HG02973 (cell line): ENCODE results near the gene LAMA1.

Experiments
- ATAC-seq: cut with Tn5 transposase; IDR thresholded peaks from one replicate; pipeline ENCODE4 v1.9.1; 2021; ENCODE audit warnings: moderate library complexity; ENCODE audit not compliant: unreplicated experiment

LAMA1 gene

DNA sequence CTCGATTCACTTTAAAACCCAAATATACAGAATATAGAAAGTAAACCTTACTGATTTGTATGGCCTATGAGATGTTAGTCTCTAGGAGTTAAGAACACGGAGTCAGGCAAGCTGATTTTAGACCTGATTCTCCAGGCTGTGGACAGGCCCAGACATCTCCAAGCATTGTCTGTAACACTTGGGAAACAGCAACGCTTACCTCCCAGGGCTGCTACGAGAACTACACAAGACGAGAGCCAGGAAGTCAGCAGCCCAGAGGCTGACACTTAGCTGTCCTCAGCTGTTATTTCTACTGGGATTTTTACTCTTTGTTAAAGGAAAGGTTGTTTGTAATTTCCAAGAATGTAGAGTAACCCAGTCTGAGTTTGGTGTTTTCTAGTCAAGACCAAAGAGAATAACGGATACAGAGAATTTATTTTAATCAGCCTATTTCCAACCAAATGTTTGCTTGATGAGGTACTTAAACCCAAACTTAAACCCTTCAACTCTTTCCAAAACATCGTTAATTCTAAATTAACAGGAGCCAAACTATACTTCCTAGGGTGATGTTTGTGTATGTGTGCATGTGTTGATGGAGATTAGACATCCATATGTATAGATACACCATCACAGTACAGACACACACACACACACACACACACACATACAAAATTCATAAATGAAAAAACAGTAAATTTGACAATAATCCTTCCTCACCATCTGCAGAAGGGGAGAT lies 123.4 kb downstream of the LAMA1 start:
- ATAC-seq, result no peak

GRCh38 chr18:6992761-6993160 lies 124.8 kb downstream of the LAMA1 start:
- ATAC-seq, result no peak

- no peak for ATAC-seq
Measured at GRCh38 chr18:6983366-6983765, 134.2 kb downstream of the LAMA1 start.

GRCh38 chr18:6982398-6982797 lies 135.2 kb downstream of the LAMA1 start:
- no peak for ATAC-seq

- no peak for ATAC-seq
Measured at GRCh38 chr18:6980363-6980762, 137.2 kb downstream of the LAMA1 start.

DNA sequence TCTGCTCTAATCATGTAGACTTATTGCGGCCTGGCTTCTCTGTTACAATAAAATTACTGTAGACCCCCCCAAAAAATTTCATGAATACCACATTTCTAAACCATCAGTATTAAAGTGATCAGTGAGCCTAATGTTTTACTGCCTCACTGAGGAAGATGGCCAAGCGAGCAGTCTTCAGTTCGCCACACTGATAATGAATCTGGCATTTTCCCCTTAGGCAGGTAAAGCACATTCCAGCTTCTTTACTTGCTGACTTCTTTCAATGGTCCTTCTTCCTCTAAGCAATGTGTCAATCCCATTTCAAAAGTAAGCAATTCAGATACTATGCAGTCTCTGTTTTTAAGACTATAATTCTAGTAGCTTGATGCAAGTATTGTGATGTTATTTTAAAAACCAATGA lies 137.6 kb downstream of the LAMA1 start:
- no peak for ATAC-seq

DNA sequence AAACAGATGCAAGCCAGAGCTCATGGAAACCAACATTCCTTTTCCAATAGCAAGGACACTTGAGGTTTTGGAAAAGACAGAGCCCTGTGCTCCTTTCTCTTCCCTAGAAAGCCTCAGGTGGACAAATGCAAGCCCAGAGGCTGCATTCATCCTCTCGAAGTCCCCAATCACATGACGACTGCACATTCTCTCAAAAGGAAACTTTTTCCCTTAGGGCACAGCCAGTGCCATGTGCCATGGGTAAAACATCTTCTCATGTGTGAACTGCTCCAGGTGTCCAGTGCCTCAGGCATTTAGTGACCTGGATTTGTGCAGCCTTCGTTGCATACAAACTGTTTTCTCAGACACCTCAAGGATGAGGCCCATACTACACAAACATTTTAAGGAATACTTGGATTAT lies 140.7 kb downstream of the LAMA1 start:
- no peak for ATAC-seq

- no peak for ATAC-seq
Measured at GRCh38 chr18:6975084-6975483, 142.5 kb downstream of the LAMA1 start.

DNA sequence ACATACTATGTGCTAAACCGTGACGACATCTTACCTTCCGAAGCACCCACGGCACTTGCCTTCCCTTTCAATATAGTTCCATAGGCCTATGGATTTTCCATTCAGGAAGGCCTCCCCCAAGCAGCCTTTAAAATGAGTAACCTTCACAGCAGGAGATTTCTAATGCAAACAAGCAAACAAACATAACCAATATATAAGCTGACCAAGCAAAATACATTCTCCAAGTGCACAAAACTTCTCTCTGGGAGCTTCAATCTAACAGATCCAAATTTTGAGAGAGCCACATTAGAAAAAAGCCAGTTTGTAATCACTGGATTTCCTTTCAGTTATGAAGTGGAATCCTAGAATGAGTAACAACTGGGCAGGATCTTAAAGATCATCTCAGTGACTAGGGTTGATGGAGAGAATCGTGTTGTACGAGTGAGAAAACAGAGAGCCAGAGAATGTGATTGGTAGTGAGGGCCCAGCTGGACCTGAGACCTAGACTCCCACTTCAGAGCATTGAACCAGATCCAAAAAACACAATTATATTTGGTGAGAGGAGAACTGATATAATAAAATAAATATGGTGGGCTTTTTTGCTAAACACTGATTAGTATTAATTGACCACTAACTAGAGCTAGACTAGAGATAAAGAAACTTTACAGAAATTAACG lies 145.6 kb downstream of the LAMA1 start:
- ATAC-seq, result no peak

- ATAC-seq, result no peak
Measured at GRCh38 chr18:6963452-6964097, 154.0 kb downstream of the LAMA1 start.

DNA sequence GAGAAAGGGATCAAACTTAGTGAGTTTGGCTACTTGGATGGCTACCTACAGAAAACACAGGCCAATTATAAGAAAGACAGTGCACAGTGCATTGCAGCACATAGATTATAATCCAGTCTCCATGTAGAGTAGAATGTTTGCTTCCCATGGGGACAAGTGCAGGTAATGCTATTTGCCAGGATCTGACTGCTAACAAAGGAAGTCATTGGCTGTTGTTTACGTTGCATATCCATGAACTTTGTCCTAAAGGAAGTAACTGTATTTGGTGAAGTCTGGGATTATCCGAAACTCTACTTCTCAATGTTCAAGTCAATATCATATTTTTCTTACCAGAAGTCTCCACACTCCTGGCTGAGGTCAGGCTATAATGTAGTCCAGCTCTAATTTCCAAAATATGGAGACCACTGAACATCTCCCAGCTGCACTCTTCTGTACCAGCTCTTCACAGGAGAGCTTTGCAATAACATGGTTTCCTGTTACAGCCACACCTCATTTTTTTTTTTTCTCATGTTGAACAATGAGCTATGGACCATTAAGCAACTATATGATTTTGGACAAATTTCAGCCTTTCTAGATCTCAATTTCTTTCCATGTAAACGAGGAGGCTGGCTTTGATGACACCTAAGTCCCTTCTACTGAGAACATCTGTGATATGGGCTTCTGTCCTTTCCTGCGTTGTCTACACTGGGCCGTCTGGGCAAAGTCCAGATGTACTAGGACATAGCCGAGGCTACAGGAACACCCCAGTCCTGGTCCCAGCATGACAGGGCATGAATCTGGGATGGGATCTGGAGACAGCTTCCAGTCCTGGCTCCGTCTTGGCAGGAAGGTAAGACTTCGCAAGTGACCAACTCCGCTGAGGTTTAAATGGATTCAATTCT lies 154.8 kb downstream of the LAMA1 start:
- ATAC-seq, result no peak

DNA sequence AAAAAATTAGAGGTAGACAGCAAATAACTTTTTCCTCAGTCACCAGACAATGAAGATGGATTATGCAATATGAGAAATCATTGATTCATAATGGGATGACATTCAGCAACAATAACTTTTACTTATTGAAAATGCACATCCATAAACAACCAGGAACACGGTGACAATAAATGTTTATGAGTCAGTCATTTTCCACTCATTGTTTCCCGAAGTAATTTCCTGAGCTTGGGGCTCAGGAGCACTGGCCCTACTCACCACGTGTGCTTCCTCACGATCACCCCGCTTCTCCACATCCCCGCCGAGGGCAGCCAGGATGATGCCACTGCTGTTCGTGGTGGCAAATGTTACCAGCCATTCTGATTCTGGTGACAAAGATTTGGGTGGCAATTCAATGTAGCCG lies 156.3 kb downstream of the LAMA1 start:
- no peak for ATAC-seq

DNA sequence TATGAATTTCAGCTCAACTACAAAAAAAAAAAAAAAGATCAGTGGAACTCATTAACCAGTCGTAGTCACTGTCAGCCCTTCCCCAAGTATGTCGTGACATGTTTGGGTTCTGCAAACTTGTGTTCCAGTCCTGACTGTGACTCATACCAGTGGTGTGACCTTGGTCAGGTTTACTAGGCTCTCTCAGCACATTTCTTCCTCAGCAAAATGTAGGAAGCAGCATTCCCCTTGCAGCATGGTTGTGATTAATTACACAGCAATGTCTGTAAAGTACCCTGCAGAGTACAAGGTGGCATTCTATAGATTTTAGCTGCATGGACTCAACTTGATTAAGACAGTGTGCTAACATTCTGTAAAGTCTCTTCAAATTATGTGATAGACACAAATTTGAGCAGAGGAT lies 156.9 kb downstream of the LAMA1 start:
- ATAC-seq, result no peak

GRCh38 chr18:6960124-6960523 lies 157.5 kb downstream of the LAMA1 start:
- ATAC-seq, result no peak

DNA sequence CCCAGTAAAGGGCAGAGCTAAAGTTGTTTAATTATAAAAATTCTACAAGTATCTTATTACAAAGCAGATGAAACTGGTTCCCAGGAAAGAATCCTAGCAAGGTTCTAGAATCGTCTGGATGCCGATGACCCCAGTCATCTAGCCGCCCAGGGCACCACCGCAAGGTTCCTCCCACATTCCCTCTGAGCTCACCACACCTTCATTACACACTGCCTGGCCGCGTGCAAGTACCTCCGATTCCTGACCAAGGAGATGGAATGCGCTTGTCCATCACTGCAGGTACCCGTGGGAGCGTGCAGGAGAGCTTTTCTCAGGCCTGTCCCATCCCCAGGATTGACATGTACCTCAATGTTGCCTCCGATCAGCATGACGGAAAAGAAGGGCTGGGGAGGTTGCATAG lies 158.5 kb downstream of the LAMA1 start:
- ATAC-seq, result no peak

- no peak for ATAC-seq
Measured at GRCh38 chr18:6956999-6957398, 160.6 kb downstream of the LAMA1 start.

DNA sequence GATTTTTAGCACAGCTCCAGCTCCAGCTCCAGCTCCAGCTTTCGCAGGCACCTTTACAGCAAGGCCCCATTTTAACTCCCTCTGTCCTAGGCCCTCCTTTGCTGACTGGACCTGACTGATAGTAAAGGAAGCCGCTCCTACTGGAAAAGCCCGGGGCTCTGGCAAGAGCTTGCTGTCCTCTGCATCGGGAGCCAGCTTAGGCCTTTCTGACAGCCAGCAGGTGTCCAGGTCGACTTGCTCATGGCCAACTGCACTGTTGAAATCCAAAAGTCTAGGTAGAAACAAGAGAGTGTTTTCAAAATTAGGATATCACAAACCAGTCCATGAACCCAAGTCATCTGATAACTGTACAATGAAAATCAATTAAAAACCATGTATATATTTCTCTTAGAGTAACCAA lies 161.1 kb downstream of the LAMA1 start:
- ATAC-seq, result no peak

DNA sequence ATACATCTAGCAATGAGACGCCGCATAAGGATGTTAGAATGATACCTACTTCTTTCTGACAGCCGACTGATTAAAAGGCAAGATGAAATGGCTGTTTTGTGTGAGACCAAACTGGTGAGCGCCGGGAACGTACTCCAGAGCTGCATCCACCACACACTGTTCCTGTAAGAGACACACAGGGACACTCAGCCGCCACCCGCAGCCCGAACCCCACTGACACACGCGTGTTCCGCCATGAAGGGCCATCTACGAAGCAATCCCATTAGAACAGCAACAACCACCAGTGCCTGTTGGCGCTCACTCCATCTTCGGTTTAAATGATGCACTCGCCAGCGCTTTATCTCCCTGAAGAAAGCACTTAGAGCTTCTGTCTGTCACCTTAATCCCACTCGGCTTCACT lies 162.3 kb downstream of the LAMA1 start:
- no peak for ATAC-seq

GRCh38 chr18:6954501-6954900 lies 163.1 kb downstream of the LAMA1 start:
- ATAC-seq, result no peak

DNA sequence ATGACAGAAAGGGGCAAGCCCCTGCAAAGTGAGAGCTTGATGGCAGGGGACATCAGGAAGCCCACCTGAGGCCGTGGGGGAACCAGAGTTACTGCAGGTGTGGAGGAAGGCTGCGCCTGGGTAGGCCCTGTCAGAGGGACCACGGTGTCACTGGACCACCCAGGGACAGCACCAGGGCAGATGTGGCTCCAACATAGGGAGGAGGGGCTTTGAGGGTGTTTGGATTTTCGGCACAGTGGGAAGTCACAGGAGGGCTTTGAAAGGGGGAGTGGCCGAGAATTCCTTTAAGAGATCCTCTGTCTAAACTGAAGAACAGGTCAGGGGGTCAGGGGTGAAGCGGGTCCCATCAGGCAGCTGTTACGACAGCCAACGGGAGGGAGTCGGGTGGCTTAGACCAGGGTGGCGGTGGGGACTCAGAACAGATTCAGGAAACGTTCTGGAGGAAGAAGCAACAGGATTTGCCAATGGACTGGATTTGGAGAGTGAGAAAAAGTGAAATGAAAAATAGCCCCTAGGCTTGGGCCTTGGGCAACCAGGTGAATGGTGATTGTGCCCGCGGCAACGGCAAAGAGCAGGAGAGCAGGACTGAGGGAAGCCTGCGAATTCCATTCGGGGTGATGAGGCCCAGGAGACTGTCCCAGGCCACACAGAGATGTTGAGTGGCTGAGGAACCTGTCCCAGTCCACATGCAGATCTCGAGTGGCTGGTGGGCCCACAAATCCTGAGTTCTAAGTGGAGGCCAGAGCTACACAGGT lies 166.1 kb downstream of the LAMA1 start:
- no peak for ATAC-seq

- ATAC-seq, result no peak
Measured at GRCh38 chr18:6950641-6951040, 167.0 kb downstream of the LAMA1 start.
